HPDE6-E6E7 (cell line): ENCODE data around the gene DMXL2.

Source experiments
- DNase-seq: peaks from one replicate; pipeline ENCODE4 v3.0.0; 2011; ENCODE audit warnings: missing footprints; ENCODE audit errors: extremely low spot score

The DMXL2 gene

GRCh38 chr15:51405693-51406523, 216.7 kb downstream of the DMXL2 start:
- no peak for DNase-seq

GRCh38 chr15:51403946-51404695, 218.4 kb downstream of the DMXL2 start:
- no peak for DNase-seq

GRCh38 chr15:51403072-51403878, 219.3 kb downstream of the DMXL2 start:
- DNase-seq, result peak; percentile 19

- peak; percentile 49 for DNase-seq
Measured at GRCh38 chr15:51401872-51402517, 220.6 kb downstream of the DMXL2 start.

GRCh38 chr15:51401051-51401780, 221.4 kb downstream of the DMXL2 start:
- no peak for DNase-seq

- no peak for DNase-seq
Measured at GRCh38 chr15:51398626-51399025, 223.9 kb downstream of the DMXL2 start.
